Measurements from ENCODE around the gene KY.

KY gene

DNA sequence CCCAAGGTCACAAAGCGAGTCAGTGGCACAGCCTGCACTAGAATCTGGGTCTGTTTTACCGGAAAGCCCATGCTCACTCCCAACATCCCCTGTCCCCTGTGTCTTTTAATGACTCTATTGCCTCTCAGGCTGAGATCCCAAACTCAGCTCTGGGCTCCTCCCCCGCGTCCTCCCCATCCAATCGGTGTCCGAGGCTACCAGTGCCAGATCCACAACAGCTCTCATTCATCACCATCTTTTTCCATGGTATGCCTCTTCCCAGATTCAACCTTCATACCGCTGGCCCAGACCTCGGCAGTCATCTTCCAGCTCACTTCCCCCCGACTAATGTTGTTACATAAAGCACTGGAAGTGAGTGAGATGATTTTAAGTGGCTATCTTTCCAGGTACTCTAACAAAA lies 16.1 kb upstream of the KY start:
- Histone ChIP-seq H3K4me1 (ENCODE audit: low read length) (no peaks in the 10 kb centered on the region), H3K27me3 (replicated peaks; ENCODE audit: insufficient read depth, low read length) (no peaks in the 10 kb centered on the region), H3K79me2 (ENCODE audit: low read length) (no peaks in the 10 kb centered on the region), H3K27ac (ENCODE audit: low read length) (no peak overlapping the region), H3K9ac (ENCODE audit: low read length) (no peak overlapping the region), H3K9me3 (replicated peaks; ENCODE audit: insufficient read depth, low read length) (no peaks in the 10 kb centered on the region), H3F3A (ENCODE audit: insufficient read depth, low read length) (no peaks in the 10 kb centered on the region), H3K9me2 (replicated peaks; ENCODE audit: insufficient read depth, low read length) (no peaks in the 10 kb centered on the region), H3K36me3 (replicated peaks; ENCODE audit: insufficient read depth, low read length) (no peaks in the 10 kb centered on the region), H3K4me3 (ENCODE audit: low read length) (no peak overlapping the region), H4K20me1 (ENCODE audit: insufficient read depth, low read length) (no peaks in the 10 kb centered on the region), H3K4me2 (ENCODE audit: low read depth, low read length) (no peak overlapping the region), H2AFZ (ENCODE audit: low read length) (no peak overlapping the region)
- DNase-seq: no peak
- TF ChIP-seq EZH2phosphoT487 (IDR thresholded peaks at IDR 0.05; ENCODE audit: low read length) (no peak), EZH2 (optimal IDR thresholded peaks at IDR 0.05; ENCODE audit: low read depth, low read length) (no peak)
- TF ChIP-seq, protein P1, sequence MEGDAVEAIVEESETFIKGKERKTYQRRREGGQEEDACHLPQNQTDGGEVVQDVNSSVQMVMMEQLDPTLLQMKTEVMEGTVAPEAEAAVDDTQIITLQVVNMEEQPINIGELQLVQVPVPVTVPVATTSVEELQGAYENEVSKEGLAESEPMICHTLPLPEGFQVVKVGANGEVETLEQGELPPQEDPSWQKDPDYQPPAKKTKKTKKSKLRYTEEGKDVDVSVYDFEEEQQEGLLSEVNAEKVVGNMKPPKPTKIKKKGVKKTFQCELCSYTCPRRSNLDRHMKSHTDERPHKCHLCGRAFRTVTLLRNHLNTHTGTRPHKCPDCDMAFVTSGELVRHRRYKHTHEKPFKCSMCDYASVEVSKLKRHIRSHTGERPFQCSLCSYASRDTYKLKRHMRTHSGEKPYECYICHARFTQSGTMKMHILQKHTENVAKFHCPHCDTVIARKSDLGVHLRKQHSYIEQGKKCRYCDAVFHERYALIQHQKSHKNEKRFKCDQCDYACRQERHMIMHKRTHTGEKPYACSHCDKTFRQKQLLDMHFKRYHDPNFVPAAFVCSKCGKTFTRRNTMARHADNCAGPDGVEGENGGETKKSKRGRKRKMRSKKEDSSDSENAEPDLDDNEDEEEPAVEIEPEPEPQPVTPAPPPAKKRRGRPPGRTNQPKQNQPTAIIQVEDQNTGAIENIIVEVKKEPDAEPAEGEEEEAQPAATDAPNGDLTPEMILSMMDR (IDR thresholded peaks at IDR 0.05; ENCODE audit: low read length): no peak

DNA sequence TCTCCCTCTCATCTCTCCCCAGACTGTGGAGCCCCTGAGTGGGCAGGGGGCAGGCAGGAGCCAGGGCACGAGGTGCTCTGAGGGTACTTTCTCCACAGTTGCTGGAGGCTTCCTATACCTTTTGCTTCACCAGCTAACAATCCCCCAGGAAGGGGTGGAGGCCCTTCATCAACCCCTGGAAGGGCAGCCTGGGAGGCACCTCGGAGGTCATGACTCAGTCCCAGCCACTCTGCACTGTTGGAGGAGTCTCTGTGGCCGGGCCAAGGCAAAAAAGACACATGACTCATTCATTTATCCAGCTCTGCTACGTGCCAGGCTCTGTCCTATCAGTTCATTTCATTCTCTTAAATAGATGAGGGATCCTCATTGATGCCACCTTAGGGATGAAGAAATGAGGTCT lies 15.6 kb upstream of the KY start:
- no peaks in the 10 kb centered on the region for H4K20me1 ChIP-seq (ENCODE audit: insufficient read depth, low read length)
- no peak overlapping the region for H2AFZ ChIP-seq (ENCODE audit: low read length)
- no peak overlapping the region for H3K4me3 ChIP-seq (ENCODE audit: low read length)
- no peak for DNase-seq
- H3F3A ChIP-seq (ENCODE audit: insufficient read depth, low read length): no peaks in the 10 kb centered on the region
- TF ChIP-seq, protein P1 (IDR thresholded peaks at IDR 0.05; ENCODE audit: low read length): no peak
- TF ChIP-seq EZH2 (optimal IDR thresholded peaks at IDR 0.05; ENCODE audit: low read depth, low read length) (no peak), EZH2phosphoT487 (IDR thresholded peaks at IDR 0.05; ENCODE audit: low read length) (no peak)
- H3K4me2 ChIP-seq (ENCODE audit: low read depth, low read length): no peak overlapping the region
- no peaks in the 10 kb centered on the region for H3K79me2 ChIP-seq (ENCODE audit: low read length)
- H3K36me3 ChIP-seq (replicated peaks; ENCODE audit: insufficient read depth, low read length): no peaks in the 10 kb centered on the region
- H3K9me3 ChIP-seq (replicated peaks; ENCODE audit: insufficient read depth, low read length): no peaks in the 10 kb centered on the region
- no peaks in the 10 kb centered on the region for H3K27me3 ChIP-seq (replicated peaks; ENCODE audit: insufficient read depth, low read length)
- H3K9me2 ChIP-seq (replicated peaks; ENCODE audit: insufficient read depth, low read length): no peaks in the 10 kb centered on the region
- H3K9ac ChIP-seq (ENCODE audit: low read length): no peak overlapping the region
- H3K27ac ChIP-seq (ENCODE audit: low read length): no peak overlapping the region
- no peaks in the 10 kb centered on the region for H3K4me1 ChIP-seq (ENCODE audit: low read length)

DNA sequence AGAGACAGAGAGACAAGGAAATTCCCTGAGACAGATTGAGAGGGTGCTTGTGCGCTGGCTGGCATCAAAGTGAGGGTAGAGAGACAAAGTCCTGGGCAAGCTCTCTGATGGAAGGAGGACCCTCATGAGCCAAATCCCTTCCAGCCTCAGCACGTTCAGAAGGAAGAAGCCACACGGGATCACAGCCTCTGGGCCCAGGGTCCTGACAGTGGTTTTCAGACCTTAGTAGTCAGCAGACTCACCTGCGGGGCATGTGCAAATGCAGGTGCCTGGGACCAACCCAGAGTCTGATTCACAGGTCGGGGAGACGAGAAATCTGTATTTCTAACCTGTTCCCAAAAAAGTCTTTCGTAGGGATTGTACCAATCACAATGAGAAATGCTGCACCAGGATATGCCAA lies 15.2 kb upstream of the KY start:
- TF ChIP-seq EZH2phosphoT487 (IDR thresholded peaks at IDR 0.05; ENCODE audit: low read length): no peak
- TF ChIP-seq, protein P1 (IDR thresholded peaks at IDR 0.05; ENCODE audit: low read length): no peak
- no peak for DNase-seq
- Histone ChIP-seq H3K9me2 (replicated peaks; ENCODE audit: insufficient read depth, low read length) (no peaks in the 10 kb centered on the region), H3K27me3 (replicated peaks; ENCODE audit: insufficient read depth, low read length) (no peaks in the 10 kb centered on the region), H3K4me1 (ENCODE audit: low read length) (no peaks in the 10 kb centered on the region), H3F3A (ENCODE audit: insufficient read depth, low read length) (no peaks in the 10 kb centered on the region), H3K9me3 (replicated peaks; ENCODE audit: insufficient read depth, low read length) (no peaks in the 10 kb centered on the region), H3K4me2 (ENCODE audit: low read depth, low read length) (no peak overlapping the region), H3K36me3 (replicated peaks; ENCODE audit: insufficient read depth, low read length) (no peaks in the 10 kb centered on the region), H3K9ac (ENCODE audit: low read length) (no peak overlapping the region), H3K4me3 (ENCODE audit: low read length) (no peak overlapping the region), H3K79me2 (ENCODE audit: low read length) (no peaks in the 10 kb centered on the region), H4K20me1 (ENCODE audit: insufficient read depth, low read length) (no peaks in the 10 kb centered on the region), H2AFZ (ENCODE audit: low read length) (no peak overlapping the region), H3K27ac (ENCODE audit: low read length) (no peak overlapping the region)
